K562 (cell line): ENCODE measurements around the gene PHACTR3. TPM values are rescaled to one million over a fixed set of nuclear protein-coding genes. Genes with fewer than 3 reads are reported as not detected.

Experiments
- ATAC-seq: fragments of 200-7000 bp; cut with Tn5 transposase; 3 replicates; pipeline ENCODE4 v1.9.1; 2020; ENCODE audit warnings: moderate library complexity
- BruUV-seq: library from RNA; stranded (reverse); fragments of 400-500 nt; replicated peaks from 2 replicates; lab custom pipeline; 2021; lab: Mats Ljungman, UMichigan
- CTCF ChIA-PET: fragments of 300-600 bp; formaldehyde crosslinking; extraction: SDS; loops from one replicate; lab custom pipeline; 2021; ENCODE audit warnings: low intra/inter-chr PET ratio; lab: Yijun Ruan, JAX
- POLR2A ChIA-PET: fragments of 300-600, 350-650 bp; sonication (Branson Sonifier 250); formaldehyde crosslinking; extraction: SDS; loops from one replicate; lab custom pipeline; 2021; ENCODE audit warnings: antibody characterized with exemption, inconsistent platforms; lab: Yijun Ruan, JAX
- DNase-seq, 4 experiments: peaks; one replicate each; pipeline versions ENCODE4 v3.0.0 to v3.0.0-alpha.2; 2011 to 2018; ENCODE audit warnings: low spot score in 3 of 4, mixed read lengths in 3 of 4; ENCODE audit errors: extremely low read depth in 1 of 4
- FAIRE-seq: peaks from 2 replicates; lab custom pipeline; 2011; peaks lifted over from hg19 to GRCh38; lab: Jason Lieb, UNC
- H2AFZ ChIP-seq: 2 replicates; pipeline ENCODE4 v1.6.0; 2011; ENCODE audit warnings: low read depth, low read length, control low read depth, inconsistent platforms
- H3K27ac ChIP-seq: fragments of 200-600 bp; 3 replicates; pipeline ENCODE4 v1.8.0; 2011; ENCODE audit warnings: low read depth, mild to moderate bottlenecking, control low read depth, inconsistent platforms, low read length, moderate library complexity, mixed read lengths; ENCODE audit errors: extremely low read depth
- H3K27me3 ChIP-seq, 2 experiments: fragments of 300-600 bp in 1 of 2; 2 replicates in 1 of 2; 3 replicates in 1 of 2; pipeline versions ENCODE4 v1.6.0 to v1.8.0; 2011; ENCODE audit warnings: inconsistent platforms in 2 of 2, low read length in 2 of 2, mild to moderate bottlenecking in 1 of 2, mixed read lengths in 1 of 2, moderate library complexity in 1 of 2; ENCODE audit not compliant: control insufficient read depth in 2 of 2, insufficient read depth in 2 of 2
- H3K36me3 ChIP-seq: fragments of 300-600 bp; 3 replicates; pipeline ENCODE4 v1.8.0; 2011; ENCODE audit warnings: mild to moderate bottlenecking, low read length, inconsistent platforms; ENCODE audit not compliant: control insufficient read depth, insufficient read depth
- H3K4me1 ChIP-seq, 2 experiments: fragments of 200-600 bp in 1 of 2; replicated peaks in 1 of 2; 2 replicates in 1 of 2; 3 replicates in 1 of 2; pipeline versions ENCODE4 v1.5.1 to v1.8.0; 2011; ENCODE audit warnings: inconsistent platforms in 2 of 2, low read length in 2 of 2, mild to moderate bottlenecking in 1 of 2, mixed read lengths in 1 of 2, moderate library complexity in 1 of 2; ENCODE audit not compliant: control insufficient read depth in 2 of 2, insufficient read depth in 2 of 2
- H3K4me2 ChIP-seq: 2 replicates; pipeline ENCODE4 v1.6.1; 2011; ENCODE audit warnings: low read length, control low read depth, inconsistent platforms, mixed read lengths; ENCODE audit not compliant: insufficient read depth
- H3K4me3 ChIP-seq: fragments of 200-600 bp; sonication (generic), shearing (Covaris generic); 2 replicates; pipeline ENCODE4 v1.5.1; 2016; ENCODE audit warnings: control low read depth, inconsistent platforms
- H3K79me2 ChIP-seq: fragments of 200-600 bp; 3 replicates; pipeline ENCODE4 v1.8.0; 2011; ENCODE audit warnings: low read length, inconsistent platforms; ENCODE audit not compliant: control insufficient read depth, insufficient read depth
- H3K9ac ChIP-seq, 2 experiments: 2 replicates each; pipeline versions ENCODE4 v1.6.0 to v1.6.1; 2011; ENCODE audit warnings: low read depth in 2 of 2, low read length in 2 of 2, control low read depth in 1 of 2, inconsistent platforms in 1 of 2, mild to moderate bottlenecking in 1 of 2, mixed read lengths in 1 of 2; ENCODE audit not compliant: insufficient read depth in 1 of 2
- H3K9me1 ChIP-seq: one replicate; pipeline ENCODE4 v1.6.0; 2011; ENCODE audit warnings: inconsistent platforms, mild to moderate bottlenecking, low read length, moderate library complexity; ENCODE audit not compliant: control insufficient read depth, insufficient read depth
- H3K9me3 ChIP-seq: replicated peaks from 2 replicates; pipeline ENCODE4 v1.5.1; 2011; ENCODE audit warnings: low read depth, low read length, inconsistent platforms; ENCODE audit not compliant: control insufficient read depth, insufficient read depth
- H4K20me1 ChIP-seq: replicated peaks from 2 replicates; pipeline ENCODE4 v1.6.1; 2011; ENCODE audit warnings: low read length, inconsistent platforms, mixed read lengths; ENCODE audit not compliant: control insufficient read depth, insufficient read depth
- FOXA1 ChIP-seq: fragments of 450-650 bp; IDR thresholded peaks from 2 replicates; pipeline ENCODE4 v1.6.1; 2016; ENCODE audit warnings: mild to moderate bottlenecking, borderline replicate concordance
- KLF6 ChIP-seq: fragments of 250-450 bp; sonication (Bioruptor Pico); IDR thresholded peaks from 2 replicates; pipeline ENCODE4 v1.4.0; 2020; ENCODE audit warnings: mild to moderate bottlenecking, moderate library complexity, borderline replicate concordance
- NEUROD1 ChIP-seq: fragments of 150-350 bp; IDR thresholded peaks from 2 replicates; pipeline ENCODE4 v1.6.1; 2014; ENCODE audit warnings: borderline replicate concordance, low read length, low read depth; ENCODE audit not compliant: partially characterized antibody
- NR4A1 ChIP-seq, 2 experiments: fragments of 250-450 bp in 1 of 2; fragments of 450-650 bp in 1 of 2; sonication (Bioruptor Pico) in 1 of 2; IDR thresholded peaks; 2 replicates each; pipeline versions ENCODE4 v1.4.0 to v1.6.1; 2016 to 2020; ENCODE audit warnings: mild to moderate bottlenecking in 2 of 2, missing compliant biosample characterization in 1 of 2, missing genetic modification characterization in 1 of 2, moderate library complexity in 1 of 2
- PURB ChIP-seq: sonication (generic); formaldehyde crosslinking; IDR thresholded peaks from 2 replicates; pipeline ENCODE4 v1.9.0; 2021; ENCODE audit warnings: low read depth, mild to moderate bottlenecking, missing genetic modification reagents
- SREBF2 ChIP-seq: sonication (generic); formaldehyde crosslinking; IDR thresholded peaks from 2 replicates; pipeline ENCODE4 v1.4.0; 2020; ENCODE audit warnings: mild to moderate bottlenecking, missing genetic modification reagents
- TEAD1 ChIP-seq, 2 experiments: fragments of 450-650 bp in 1 of 2; sonication (generic) in 1 of 2; formaldehyde crosslinking; IDR thresholded peaks; 2 replicates each; pipeline versions ENCODE4 v1.4.0 to v1.8.0; 2020 to 2022; ENCODE audit warnings: mild to moderate bottlenecking in 2 of 2, missing genetic modification reagents in 1 of 2
- TEAD4 ChIP-seq, 2 experiments: sonication (generic) in 1 of 2; formaldehyde crosslinking in 1 of 2; IDR thresholded peaks; 2 replicates each; pipeline versions ENCODE4 v1.6.1 to v1.8.0; 2012 to 2022; ENCODE audit warnings: borderline replicate concordance in 1 of 2, inconsistent platforms in 1 of 2, low read length in 1 of 2, mild to moderate bottlenecking in 1 of 2, missing genetic modification reagents in 1 of 2
- ZBTB17 ChIP-seq: fragments of 450-650 bp; formaldehyde crosslinking; IDR thresholded peaks from 2 replicates; pipeline ENCODE4 v1.4.0; 2020; ENCODE audit warnings: mild to moderate bottlenecking
- WGBS: fragments of 100-300 bp; shearing (Covaris generic); methylation state at CpG from one replicate; pipeline ENCODE4 v1.1.6; 2016; ENCODE audit warnings: low coverage, mixed read lengths; ENCODE audit not compliant: insufficient coverage; ENCODE audit errors: missing lambda C conversion rate; 5-methylcytosine and 5-hydroxymethylcytosine counted together
- in situ Hi-C: fragments of 300-500 bp; cut with MboI; formaldehyde crosslinking; loops from 4 replicates; pipeline ENCODE4 v1.15.0; 2018; ENCODE audit warnings: inconsistent platforms, mixed read lengths
- intact Hi-C: fragments of 100-400 bp; cut with micrococcal nuclease; formaldehyde crosslinking; loops from 2 replicates; pipeline ENCODE4 v1.14.2; 2022
- polyA plus RNA-seq, 8 experiments: library from polyadenylated mRNA; depleted of rRNA in 4 of 8; stranded (reverse) in 5 of 8; unstranded in 3 of 8; fragments of >200 nt; fragmentation: Nextera tagmentation in 2 of 8; fragmentation: Illumina TruSeq in 1 of 8; extraction: Ambion mirVana in 2 of 8; extraction: Trizol in 1 of 8; gene quantifications; 2 replicates each; pipeline versions ENCODE4 v1.2.1 to v1.2.3, GENCODE V29; 2011 to 2014; ENCODE audit warnings: inconsistent platforms in 1 of 8, missing spikeins in 1 of 8
- total RNA-seq, 7 experiments: library from RNA; depleted of rRNA in 6 of 7; stranded (reverse); fragments of >200 nt in 6 of 7; fragmentation: Illumina TruSeq in 2 of 7; extraction: Trizol in 2 of 7; gene quantifications; 2 replicates each; pipeline versions ENCODE4 v1.2.1 to v1.2.3, GENCODE V29; 2011 to 2021; ENCODE audit warnings: low replicate concordance in 1 of 7
- TF ChIP-seq, protein P1 (sequence below): fragments of 450-650 bp; IDR thresholded peaks from 2 replicates; pipeline ENCODE4 v1.6.1; 2018; ENCODE audit warnings: mild to moderate bottlenecking, low read depth; ENCODE audit not compliant: partially characterized antibody

Gene PHACTR3
- total and polyA plus RNA-seq, 9 of the 15 experiments (the other 6 are each of a cell fraction or from before 2014, with no cell fraction given) = not detected

GRCh38 chr20:59673998-59674445 is 69.7 kb downstream of the PHACTR3 start:
- Histone ChIP-seq H3K9ac (no peak overlapping the region), H4K20me1 (no peaks in the 10 kb centered on the region), H3K4me2 (no peak overlapping the region), H3K36me3 (no peaks in the 10 kb centered on the region), H3K27me3 (peaks cover 3 to 7% of the 10 kb centered on the region in 2 experiments; a peak in 3 of 5 replicates), H3K9me1 (no peaks in the 10 kb centered on the region), H3K79me2 (no peaks in the 10 kb centered on the region), H3K4me3 (no peak overlapping the region), H3K4me1 (no peaks in the 10 kb centered on the region), H3K9me3 (no peaks in the 10 kb centered on the region), H3K27ac (no peak overlapping the region), H2AFZ (no peak overlapping the region)
- ChIA-PET POLR2A (interaction anchor here (0.7 kb wide), 1 partner anchor 480 kb away, joined by 4 read pairs; no protein-coding TSS in a partner anchor), CTCF (no interaction called here)
- DNase-seq (no peak), FAIRE-seq (no peak), ATAC-seq (no peak)
- 2% methylated on average over 9 of the region's 10 CpGs for WGBS
- no TSS peak for BruUV-seq
- TF ChIP-seq FOXA1 (no peak), PURB (CRISPR knock-in tag) (no peak), TEAD1 (CRISPR knock-in tag; IDR thresholded peaks at IDR 0.05) (no peak), TEAD4 (IDR thresholded peaks at IDR 0.05; ENCODE audit: low read length) (no peak), TEAD4 (CRISPR knock-in tag; IDR thresholded peaks at IDR 0.05; ENCODE audit: borderline replicate concordance) (no peak), KLF6 (CRISPR knock-in tag) (no peak), ZBTB17 (no peak), NR4A1 (CRISPR knock-in tag; IDR thresholded peaks at IDR 0.05) (no peak), NR4A1 (tag; IDR thresholded peaks at IDR 0.05) (no peak), NEUROD1 (no peak), SREBF2 (CRISPR knock-in tag) (no peak)
- TF ChIP-seq, protein P1, sequence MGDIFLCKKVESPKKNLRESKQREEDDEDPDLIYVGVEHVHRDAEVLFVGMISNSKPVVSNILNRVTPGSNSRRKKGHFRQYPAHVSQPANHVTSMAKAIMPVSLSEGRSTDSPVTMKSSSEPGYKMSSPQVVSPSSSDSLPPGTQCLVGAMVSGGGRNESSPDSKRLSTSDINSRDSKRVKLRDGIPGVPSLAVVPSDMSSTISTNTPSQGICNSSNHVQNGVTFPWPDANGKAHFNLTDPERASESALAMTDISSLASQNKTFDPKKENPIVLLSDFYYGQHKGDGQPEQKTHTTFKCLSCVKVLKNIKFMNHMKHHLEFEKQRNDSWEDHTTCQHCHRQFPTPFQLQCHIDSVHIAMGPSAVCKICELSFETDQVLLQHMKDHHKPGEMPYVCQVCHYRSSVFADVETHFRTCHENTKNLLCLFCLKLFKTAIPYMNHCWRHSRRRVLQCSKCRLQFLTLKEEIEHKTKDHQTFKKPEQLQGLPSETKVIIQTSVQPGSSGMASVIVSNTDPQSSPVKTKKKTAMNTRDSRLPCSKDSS = no peak
- in situ Hi-C loops = no loop called here
- intact Hi-C loops = no loop called here
